Astrocyte (in vitro differentiated cells and primary cell): ENCODE results near the gene SH2D7.

ENCODE experiments used
- CTCF ChIP-seq: IDR thresholded peaks from 2 replicates; pipeline ENCODE4 v1.5.1; 2011; ENCODE audit warnings: low read depth, mild to moderate bottlenecking, inconsistent platforms, low read length, moderate library complexity; ENCODE audit not compliant: insufficient read depth
- EZH2 ChIP-seq: IDR thresholded peaks from 2 replicates; pipeline ENCODE4 v1.6.1; 2012; ENCODE audit warnings: mild to moderate bottlenecking, low read length, inconsistent platforms; ENCODE audit not compliant: insufficient read depth

GRCh38 chr15:78102741-78103140 is 10.4 kb downstream of the SH2D7 start:
- TF ChIP-seq CTCF (no peak), EZH2 (no peak)
